Astrocyte of the hippocampus (primary cell): ENCODE measurements around the gene PAIP2.
"Not testable (repeated sequence)": the region's sequence is repeated elsewhere in the genome, so short reads cannot be mapped to it uniquely, and the experiment has no call there.

ENCODE experiments used
- DNase-seq: peaks from one replicate; pipeline ENCODE4 v3.0.0; 2011; ENCODE audit warnings: low read depth, low spot score

Gene PAIP2

DNA sequence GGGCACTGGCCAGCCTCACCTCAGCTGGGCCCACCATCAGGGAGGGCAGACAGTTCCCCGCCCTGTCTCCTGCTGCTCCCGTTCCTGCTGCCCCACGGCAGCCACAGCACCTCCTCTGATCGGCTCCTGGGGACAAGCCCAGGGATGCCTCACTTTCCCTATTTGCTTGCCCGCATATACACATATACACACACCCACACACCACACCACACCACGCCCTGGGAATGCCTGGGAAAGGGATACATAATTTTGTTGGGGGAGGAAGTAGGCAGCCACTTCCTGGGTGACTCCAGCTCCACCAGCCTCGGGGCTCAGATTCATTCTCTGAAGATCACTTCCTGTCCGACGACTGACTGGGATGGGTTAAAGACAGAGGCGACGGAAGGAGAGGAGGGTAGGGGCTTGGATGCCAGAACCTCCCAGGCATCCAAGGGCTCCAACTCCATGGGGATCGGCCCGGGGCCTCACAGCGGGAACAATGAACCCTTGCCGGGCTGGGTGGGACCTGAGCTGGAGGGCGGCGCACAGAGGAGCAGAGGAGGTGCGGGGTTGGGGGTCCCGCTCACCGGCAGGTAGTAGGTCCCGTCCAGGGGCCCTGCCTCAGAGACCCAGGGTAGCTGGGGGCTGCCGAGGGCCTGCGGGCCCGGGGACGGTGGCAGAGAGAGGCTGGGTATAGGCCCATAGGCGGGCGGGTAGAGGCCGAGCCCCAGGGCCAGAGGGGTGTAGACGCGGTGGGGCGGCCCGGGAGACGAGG lies 50.1 kb downstream of the PAIP2 start:
- DNase-seq: no peak

DNA sequence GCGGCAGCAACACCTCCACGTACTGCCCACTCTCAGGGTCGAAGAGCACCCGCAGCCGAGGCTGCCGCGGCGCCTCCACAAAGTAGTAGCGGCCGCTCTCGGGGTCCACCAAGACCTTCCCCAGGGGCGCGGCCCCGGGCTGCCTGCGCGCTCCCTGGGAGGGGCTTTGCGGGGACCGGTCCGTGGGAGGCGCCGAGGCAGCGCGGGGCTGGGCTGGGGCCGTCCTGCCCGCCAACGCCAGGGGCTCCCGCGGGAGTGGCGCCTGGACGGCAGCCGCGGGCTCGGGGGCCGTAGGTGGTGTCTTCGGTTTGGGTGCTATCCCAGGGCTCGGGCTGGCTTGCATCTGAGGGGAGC lies 50.6 kb downstream of the PAIP2 start:
- DNase-seq: no peak

DNA sequence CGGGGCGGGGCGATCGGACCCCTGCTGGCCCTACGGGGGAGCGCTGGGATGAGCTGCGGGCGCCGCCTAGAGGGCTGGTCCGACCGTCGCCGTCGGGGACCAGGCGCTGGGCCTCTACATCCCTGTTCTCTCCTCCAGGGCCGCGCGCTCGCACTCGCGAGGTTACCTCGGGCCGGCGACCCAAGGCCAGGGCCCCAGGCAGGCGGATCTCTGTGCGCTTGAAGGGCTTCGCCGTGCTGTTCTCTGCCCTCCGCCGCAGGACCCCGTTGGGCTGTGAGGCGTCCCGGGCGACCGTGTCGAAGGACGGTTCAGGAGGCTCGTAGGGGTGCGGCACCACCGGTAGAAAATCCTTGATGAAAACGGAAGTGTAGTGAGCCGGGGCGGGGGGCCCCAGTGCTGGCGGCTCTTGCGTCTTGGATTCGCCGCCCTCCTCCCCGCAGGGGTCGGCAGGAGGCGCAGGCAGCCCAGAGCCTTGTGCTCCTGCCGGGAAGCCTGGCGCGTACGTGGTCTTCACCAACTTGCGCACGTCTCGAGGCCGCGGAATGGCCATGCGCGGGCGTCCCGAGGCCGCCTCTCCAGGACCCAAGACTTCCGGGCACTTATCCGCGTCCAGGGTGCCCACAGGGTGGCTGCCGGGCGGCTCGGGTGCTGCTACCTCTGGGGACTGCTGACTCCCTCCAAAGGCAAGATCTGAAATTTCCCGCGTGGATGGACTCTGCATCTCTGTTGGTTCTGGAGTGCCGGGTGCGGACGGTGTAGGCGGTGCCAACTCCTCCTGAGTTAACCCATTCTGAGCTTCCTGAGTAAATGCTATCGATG lies 51.2 kb downstream of the PAIP2 start:
- peak; percentile 78 for DNase-seq

DNA sequence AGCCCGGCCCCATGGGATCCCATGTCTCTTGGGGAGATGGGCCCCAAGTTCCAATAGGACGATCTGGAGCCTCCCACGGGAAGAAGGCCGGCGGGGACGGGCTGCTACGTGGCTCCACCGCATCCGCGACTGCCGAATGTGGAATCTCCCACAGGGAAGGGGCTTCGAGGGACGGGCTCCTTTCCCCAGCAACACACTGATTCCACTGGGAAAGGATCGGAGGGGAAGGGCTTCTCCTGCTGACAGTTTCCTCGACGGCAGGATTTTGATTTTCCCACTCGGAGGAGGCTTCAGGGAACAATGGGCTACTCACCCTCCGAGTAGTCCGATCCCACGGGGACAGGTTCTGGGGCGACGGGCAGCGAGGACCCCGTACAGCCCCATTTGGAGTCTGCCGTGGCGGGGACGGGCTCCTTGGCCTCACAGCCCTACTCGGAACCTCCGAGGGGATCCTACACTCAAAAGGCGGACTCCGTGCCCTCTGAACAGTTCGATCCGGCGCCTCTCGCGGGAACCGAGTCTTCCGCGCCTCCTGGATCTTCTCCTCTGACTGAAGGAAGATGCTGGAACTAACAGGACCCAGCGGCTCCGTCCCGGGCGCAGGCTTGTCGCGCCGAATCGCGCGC lies 52.0 kb downstream of the PAIP2 start:
- DNase-seq: no peak

DNA sequence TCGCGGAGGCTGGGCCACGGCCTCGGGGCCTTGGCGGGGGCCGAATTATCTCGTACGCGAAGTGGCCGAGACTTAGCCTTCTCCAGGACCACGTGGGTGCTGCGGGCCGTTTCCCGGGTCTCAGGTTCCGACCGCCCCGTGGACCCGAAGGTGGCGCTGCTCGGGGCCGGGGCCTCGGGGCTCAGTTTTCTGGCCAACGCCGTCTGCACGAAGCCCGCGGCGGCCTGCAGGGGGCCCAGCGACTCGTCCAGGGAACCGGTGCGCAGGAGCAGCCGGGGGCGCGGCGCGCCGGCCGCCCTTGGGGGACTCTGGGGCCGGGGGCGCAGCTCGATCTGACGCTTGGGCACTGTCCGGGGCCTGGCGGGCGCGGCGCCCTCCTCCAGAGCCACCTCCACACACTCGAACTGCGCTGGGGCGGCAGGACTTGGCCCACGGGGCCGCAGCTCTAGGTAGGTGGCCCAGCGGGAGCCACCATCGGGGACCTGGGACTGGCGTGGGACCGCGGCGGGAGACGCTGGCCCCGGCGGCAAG lies 52.5 kb downstream of the PAIP2 start:
- peak; percentile 65 for DNase-seq

DNA sequence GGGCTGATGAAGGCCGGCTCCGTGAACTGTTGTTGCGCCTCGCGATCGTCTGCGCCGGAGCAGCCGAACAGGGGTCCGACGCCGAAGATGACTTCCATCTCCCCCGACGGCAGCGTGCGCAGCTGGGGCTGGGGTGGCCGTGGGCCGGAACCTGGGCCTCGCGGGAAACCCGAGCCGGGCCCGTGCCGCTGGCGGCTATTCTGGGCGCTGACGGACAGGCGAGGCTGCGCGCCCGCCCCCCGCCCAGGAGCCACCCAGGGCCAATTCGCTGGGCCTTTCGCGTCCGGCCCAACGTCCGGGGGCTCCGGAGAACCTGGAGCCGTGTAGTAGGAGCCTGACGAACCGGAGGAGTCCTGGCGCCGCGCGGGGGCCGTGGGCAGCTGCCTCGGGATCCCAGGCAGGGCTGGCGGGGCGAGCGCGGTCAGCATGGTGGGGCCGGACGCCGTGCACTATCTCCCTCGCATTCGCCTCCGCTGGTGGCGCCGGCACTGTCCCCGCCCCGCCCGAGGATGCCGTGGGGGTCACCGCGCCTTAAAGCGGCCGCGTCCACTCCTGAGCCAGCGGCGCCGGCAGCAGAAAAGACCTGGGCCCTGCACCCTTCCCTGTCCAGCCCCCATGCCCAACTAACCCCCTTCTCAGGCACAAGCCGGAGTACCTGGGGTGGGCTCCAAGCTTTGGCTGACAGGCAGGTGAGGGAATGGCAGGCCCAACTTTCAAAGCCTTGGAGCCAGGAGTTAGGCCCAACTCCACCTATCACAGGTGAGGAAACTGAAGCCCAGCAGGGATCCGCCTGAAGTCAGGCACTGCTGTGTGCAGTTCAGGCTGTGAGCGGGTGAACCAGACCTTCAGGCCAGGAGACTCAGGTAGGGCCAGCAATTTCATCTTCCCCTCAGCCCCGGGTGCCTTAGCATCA lies 53.3 kb downstream of the PAIP2 start, which contains the start of gene PROB1:
TSS of gene PROB1 (minus strand) at position 451 of the 913 bp plus-strand sequence. CDS start at position 428, 23 bp downstream.
- DNase-seq: no peak

DNA sequence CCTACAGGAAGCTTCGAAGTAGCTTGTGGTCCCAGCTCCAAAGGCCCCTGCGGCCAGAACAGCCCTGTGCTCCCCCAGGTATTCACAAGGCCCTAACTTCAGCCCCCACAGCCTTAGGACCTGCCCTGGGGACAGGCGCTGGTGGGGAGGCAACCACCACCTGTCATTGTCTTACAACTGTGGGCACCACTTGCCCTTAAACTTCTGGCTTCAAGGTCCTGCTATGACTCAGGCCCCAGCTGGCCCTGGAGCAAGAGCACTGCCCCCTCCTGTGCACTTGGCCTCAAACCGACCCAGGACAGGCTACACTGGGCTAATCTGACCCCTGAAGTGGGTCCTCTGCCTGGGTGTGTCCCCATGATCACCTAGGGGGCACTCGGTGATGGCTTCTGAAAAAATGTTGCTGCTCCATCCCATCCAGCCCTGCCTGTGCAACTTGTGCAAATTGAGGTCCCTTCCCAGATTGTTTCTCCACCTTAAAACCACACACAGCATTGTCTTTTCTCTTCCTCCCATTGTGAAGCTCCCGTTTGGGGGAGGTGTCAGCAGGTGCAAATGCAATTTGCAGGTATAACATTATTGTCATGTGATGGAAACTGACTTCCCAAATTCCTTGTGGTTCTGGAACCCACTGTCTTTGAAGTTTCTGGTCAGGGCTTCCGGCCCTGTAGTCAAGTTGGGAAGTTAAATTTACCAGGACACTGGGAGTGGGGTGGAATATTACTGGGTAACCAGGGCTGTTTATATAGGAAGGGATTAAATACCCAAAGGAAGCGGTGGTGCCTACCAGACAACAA lies 54.4 kb downstream of the PAIP2 start:
- DNase-seq: no peak

DNA sequence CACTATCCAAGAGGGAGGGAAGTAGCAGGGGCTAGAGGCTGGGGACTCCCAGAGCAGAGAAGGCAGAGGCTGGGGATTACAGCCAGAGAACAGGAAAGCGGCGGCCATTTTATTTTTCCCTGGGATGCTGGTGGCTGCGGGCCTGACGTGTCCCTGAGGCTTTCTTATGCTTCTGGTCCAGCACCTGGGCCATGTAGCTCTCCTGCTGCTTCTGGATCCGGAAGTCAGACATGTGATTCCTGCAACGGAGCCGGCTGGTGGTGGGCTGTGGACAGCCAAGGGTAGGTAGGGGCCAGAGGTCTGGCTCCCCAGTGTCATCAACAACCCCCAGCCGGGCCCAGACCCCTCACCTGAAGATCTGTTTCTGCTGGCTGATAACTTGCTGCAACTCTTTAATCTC lies 55.0 kb downstream of the PAIP2 start:
- DNase-seq: no peak

DNA sequence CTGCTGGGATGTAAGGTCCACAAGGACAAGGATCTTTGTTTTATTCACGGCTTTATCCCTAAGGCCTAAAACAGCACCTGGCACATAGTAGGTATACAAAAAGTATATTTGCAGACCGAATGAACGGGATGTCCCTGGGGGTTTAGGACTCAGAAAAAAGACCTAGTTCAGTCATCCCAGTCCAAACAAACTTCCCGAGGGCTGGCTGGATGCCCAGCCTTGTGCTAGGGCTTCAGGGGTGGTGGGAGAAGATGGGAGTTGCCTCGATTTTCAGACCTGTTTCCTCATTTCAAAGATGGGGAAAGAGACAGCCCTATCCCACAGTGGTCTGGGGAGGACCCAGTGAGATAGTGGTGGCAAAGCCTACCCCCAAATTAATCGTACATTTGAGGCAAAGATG lies 56.3 kb downstream of the PAIP2 start:
- no peak for DNase-seq

DNA sequence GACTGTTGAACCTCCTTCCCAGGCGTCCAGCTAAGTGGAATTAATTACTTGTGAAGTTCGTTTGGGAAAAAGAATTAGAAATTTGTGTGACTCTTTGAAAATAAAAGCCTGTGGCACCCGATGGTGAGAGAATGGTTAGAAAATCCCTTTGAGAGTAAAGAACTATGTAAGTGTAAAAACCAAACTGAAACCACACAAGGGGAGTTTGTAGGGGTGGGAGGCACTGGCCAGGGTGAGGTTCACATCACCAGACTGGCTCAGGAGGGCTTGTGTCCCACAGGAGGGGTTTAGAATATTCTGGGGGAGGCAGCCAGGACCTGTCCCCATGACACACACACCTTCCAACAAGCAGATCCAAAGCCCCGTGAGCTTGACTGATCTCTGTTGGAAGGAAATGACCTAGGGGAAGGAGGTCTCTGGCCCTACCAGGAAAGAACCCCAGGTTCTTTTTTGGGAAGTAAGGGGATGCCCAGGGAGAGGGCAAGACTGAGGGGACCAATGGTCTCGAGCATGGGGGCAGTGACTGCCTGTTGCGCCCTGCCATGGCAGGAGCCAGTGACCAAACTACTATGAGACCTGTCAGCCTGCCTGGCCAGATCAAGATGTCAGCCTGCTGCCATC lies 58.0 kb downstream of the PAIP2 start:
- no peak for DNase-seq

DNA sequence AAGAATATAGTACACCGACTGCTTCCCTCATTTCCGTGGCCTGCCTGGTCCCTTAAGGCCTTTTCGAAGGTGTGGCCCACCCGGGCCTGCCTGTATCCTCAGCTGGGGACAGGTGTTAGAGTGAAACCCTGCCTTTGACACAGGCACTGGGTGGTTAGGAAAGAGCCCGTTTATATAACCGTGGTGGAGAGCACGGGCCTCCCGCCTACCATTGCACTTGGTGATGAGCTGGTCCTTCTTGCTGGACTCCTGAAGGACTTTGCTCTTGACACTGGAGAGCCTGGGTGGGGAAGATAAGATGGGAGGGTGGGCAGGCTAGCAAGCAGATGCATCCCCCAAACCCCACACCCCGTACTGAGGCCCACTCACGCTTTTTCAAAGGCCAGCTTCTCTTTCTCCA lies 59.9 kb downstream of the PAIP2 start:
- DNase-seq: no peak

DNA sequence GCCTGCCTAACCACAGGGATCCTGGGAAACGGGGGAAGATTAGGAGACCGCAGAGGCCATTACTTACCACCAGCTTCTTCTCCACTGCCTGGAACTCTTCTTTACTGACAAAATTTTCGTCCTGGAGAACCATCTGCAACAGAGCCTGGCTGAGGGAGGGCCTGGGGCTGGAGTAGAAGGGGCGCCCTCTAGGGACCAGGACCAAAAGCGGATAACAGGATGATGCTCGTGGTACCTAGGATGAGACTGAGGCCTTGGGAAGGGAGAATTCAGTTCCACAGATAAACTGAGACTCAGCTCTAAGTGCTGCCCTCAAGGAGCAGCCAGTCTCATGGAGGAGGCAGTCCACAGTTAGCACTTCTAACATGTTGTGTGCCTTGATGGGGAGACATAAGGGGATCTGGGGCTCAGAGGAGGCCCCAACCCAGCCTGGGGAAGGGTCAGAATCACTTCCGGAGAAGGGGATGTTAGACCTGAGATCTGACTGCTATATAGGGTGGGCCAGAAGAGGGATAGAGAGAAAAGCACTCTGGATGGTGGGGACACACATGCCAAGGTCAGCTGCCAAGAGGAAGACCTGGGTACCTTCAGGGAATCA lies 61.0 kb downstream of the PAIP2 start:
- DNase-seq: no peak

DNA sequence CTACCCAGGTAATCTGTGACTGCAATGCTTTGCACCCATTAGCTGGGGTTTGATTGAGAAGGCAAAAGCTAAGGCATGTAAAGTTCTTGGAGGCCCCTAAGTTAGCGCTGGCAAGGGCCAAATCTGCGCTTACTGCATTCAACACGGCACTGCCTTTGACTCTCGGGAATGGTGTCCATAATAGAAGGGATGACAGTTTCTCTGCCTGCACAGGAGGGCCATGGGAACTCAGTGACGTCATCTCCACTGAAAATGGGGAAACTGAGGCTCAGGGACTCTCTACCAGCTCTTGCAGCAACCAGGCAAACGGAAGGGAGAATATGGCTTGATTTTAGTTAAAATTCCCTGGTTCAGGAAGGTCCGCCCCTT lies 61.7 kb downstream of the PAIP2 start:
- DNase-seq: no peak

DNA sequence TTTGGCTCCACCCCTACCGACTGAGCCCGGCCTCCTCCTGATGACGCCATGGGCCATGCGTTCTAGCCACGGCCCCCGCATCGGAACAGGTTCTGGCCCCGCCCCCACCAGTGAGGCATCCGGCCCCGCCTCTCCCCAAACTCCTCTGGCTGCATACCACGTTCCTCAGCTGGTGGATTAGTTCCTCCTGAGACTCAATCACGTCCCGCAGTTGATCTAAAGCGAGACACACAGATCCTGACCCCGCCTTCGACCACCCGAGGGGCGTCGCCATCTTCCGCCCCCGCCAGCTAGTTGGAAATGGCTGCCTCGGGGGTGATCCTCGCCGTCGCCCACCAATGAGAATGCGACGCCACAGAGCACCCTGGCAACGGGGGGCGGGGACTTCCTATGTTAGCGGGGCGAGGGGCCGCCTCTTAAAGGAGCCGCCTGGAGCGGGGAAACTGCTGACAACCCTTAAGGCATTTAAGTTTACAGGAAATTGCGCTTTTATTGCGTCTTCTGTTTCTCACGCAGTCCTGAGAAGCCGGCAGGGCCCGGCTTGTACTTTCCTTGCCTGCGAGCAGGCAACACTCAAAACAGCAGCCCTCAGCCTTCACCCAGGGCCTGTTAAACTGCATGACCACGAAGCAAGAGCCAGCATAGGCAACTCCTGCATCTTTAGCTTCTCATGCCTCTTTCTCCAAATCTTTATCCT lies 62.3 kb downstream of the PAIP2 start, which contains the start of gene SPATA24:
TSS of gene SPATA24 (minus strand) at position 303 of the 697 bp plus-strand sequence. CDS start at position 274, 29 bp downstream.
- DNase-seq: peak; percentile 99

DNA sequence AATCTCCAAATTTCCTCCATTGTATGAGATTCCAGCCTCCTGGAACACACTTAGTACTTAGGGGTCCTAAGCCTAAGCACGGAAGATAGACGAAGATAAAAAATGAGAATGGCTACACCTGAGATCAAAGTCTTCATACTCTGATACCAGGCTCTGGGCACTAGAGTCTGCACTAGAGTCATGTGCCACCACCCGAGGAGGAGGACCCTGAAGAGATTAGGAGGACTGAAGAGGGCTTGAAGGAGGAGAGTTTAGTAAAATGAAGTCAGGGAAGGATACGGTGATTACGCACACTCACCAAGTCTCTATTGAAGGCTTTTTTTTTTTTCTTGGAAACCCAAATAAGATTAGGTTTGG lies 62.8 kb downstream of the PAIP2 start:
- DNase-seq: no peak

DNA sequence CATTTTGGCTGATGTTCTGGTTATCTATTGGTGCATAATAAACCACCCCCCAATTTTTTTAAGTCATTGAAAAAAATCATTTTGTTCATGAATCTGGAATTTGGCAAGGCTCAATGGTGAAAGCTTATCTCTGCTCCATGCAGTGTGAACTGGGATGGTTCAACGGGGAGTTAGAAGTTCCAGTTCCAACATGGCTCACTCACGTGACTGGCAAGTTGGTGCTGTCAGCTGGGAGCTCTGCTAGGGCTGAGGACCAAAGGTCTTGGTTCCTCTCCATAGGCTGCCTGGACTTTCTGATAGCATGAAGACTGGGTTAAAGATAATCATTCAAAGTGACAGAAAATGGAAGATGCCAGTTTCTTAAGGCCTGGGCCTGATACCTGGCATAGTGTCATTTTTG lies 65.3 kb downstream of the PAIP2 start:
- no peak for DNase-seq

DNA sequence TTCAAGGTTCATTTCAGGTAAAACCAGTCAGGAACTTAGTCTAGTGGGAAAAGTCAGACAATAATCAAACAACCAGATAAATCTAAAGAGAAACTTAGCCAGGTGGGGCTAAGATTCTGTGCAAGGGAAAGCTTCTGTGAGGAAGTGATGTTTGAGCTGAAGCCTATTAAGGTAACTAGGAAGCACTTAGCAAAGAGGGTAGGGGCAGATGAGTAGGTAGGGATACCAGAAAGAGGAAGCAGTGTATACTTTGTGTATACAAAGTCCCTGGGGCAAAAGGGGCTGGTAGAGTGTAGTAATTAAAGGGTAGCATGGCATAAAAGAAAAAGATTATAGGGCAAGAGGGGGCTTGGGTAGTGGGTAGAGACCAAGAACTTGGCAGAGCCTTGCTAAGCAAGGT lies 65.9 kb downstream of the PAIP2 start:
- no peak for DNase-seq

DNA sequence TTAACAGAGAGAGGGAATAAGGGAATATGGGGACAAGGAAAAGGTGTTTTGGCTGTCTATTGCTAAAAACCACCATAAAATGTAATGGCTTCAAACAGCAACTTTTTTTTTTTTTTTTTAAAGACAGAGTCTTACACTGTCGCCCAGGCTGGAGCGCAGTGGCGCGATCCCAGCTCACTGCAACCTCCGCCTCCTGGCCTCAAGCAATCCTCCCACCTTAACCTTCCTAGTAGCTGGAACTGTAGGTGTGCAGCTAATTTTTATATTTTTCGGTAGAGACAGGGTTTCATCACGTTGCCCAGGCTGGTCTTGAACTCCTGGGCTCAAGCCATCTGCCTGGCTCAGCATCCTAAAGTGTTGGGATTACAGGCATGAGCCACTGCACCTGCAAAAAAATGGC lies 66.5 kb downstream of the PAIP2 start:
- DNase-seq: no peak

DNA sequence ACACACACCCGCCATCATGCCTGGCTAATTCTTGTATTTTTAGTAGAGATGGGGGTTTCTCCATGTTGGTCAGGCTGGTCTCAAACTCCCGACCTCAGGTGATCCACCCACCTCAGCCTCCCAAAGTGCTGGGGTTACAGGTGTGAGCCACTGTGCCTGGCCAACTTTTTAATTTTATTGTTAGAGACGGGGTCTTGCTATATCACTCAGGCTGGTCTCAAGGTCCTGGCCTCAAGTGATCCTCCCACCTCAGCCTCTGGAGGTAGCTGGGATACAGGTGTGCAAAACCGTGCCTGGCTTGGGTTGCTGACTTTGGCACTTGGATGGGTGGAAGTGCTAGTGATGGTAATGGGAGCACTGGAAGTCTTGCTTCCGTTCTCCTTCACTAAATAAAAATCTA lies 67.5 kb downstream of the PAIP2 start:
- not testable (repeated sequence) for DNase-seq
